ENCODE data around the gene CIAO2B. TPM values are rescaled to one million over a fixed set of nuclear protein-coding genes. Genes with fewer than 3 reads are reported as not detected.
"Not testable (repeated sequence)": the region's sequence is repeated elsewhere in the genome, so short reads cannot be mapped to it uniquely, and the experiment has no call there.

Gene CIAO2B
- total RNA-seq, 2 donors from 2014 or later: 75.3 to 118 TPM

DNA sequence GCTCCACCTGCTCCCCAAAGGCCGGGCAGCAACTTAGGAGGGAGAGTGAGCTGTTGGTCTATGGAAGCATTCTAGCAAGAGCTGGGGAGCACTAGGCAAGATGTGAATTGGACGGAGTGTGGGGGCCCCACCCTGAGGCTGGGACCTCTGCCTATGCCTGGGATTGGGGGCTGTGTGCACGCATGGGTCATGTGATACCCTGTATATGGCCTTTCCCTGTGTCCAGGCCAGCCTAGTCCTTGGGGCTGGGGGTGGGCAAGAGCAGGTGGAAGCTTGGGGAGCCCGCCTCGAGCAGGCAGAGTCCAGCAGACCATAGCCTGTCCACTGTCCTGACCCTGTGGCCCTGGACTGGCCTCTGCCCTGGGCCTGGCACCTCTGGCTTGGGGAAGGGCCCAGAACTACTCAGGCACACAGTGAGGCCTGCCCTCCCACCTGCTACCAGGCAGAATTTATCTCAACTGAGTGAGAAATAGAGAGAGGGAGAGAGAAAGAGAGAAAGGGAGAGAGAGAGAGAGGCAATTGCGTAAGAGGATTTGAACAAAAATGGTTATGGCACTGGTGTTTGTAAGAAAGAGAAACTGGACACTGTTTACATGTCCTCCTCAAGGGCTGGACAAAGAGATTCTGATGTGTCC lies 34.8 kb downstream of the CIAO2B start:
- Histone ChIP-seq H3K27me3 (no peaks in the 10 kb centered on the region), H3K27ac (peak overlapping the region; percentile 90 to 96), H3K4me3 (no peak overlapping the region), H3K4me1 (peaks cover 0 to 56% of the 10 kb centered on the region in 2 donors), H3K36me3 (no peaks in the 10 kb centered on the region), H3K9me3 (no peaks in the 10 kb centered on the region)
- DNase-seq (ENCODE audit: low spot score): no peak
- TF ChIP-seq, protein P1, sequence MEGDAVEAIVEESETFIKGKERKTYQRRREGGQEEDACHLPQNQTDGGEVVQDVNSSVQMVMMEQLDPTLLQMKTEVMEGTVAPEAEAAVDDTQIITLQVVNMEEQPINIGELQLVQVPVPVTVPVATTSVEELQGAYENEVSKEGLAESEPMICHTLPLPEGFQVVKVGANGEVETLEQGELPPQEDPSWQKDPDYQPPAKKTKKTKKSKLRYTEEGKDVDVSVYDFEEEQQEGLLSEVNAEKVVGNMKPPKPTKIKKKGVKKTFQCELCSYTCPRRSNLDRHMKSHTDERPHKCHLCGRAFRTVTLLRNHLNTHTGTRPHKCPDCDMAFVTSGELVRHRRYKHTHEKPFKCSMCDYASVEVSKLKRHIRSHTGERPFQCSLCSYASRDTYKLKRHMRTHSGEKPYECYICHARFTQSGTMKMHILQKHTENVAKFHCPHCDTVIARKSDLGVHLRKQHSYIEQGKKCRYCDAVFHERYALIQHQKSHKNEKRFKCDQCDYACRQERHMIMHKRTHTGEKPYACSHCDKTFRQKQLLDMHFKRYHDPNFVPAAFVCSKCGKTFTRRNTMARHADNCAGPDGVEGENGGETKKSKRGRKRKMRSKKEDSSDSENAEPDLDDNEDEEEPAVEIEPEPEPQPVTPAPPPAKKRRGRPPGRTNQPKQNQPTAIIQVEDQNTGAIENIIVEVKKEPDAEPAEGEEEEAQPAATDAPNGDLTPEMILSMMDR (IDR thresholded peaks at IDR 0.05): no peak

DNA sequence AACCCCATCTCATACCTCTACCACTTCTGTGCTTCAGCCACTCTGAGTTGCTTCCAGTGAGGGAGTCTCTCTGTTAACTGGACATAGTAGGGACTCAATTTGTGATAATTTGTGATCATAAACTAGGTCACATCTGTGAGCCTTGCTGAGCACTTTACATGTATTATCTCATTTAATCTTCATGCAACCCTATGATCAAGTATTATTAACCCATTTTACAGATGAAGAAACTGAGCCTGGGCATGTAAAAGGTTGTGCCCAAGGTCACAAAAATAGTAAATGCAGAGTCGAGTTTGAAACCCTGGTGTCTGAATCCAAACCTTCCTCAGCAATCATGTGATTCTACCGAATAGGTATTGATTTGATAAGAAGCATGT lies 35.3 kb downstream of the CIAO2B start:
- Histone ChIP-seq H3K36me3 (no peaks in the 10 kb centered on the region), H3K9me3 (no peaks in the 10 kb centered on the region), H3K4me3 (no peak overlapping the region), H3K27ac (peak overlapping the region; percentile 90 to 96), H3K4me1 (peaks cover 0 to 51% of the 10 kb centered on the region in 2 donors), H3K27me3 (no peaks in the 10 kb centered on the region)
- DNase-seq (ENCODE audit: low spot score): no peak
- TF ChIP-seq, protein P1 (IDR thresholded peaks at IDR 0.05): no peak

DNA sequence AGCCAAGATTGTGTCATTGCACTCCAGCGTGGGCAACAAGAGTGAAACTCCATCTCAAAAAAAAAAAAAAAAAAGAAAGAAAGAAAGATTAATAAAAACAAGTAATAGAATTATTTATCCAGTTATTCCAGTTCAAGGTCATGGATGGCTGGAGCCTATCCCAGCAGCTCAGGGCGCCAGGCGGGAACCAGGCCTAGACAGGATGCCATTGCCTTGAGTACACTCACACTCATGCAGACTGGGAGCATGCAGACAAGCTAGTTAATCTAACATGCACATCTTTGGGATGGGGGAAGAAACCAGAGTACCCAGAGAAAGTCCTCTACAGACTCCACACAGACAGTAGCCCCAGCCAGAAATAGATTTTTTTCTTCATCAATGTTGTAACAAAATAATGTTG lies 36.0 kb downstream of the CIAO2B start:
- DNase-seq (ENCODE audit: low spot score): no peak
- H3K9me3 ChIP-seq: no peaks in the 10 kb centered on the region
- H3K4me1 ChIP-seq: peaks cover 0 to 49% of the 10 kb centered on the region in 2 donors
- H3K4me3 ChIP-seq: no peak overlapping the region
- H3K36me3 ChIP-seq: no peaks in the 10 kb centered on the region
- H3K27me3 ChIP-seq: no peaks in the 10 kb centered on the region
- TF ChIP-seq, protein P1 (IDR thresholded peaks at IDR 0.05): no peak
- H3K27ac ChIP-seq: peak overlapping the region; percentile 90 to 96

DNA sequence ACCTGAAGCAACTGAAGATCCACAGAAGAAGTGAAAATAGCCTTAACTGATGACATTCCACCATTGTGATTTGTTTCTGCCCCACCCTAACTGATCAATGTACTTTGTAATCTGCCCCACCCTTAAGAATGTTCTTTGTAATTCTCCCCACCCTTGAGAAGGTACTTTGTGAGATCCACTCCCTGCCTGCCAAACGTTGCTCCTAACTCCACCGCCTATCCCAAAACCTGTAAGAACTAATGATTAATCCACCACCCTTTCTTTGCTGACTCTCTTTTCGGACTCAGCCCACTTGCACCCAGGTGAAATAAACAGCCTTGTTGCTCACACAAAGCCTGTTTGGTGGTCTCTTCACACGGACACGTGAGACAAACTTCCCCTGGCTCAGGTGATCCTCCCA lies 37.5 kb downstream of the CIAO2B start:
- H3K4me3 ChIP-seq; H3K27me3 ChIP-seq; H3K36me3 ChIP-seq; H3K27ac ChIP-seq; H3K9me3 ChIP-seq; DNase-seq (ENCODE audit: low spot score): not testable (repeated sequence)
- peaks cover 0 to 38% of the 10 kb centered on the region in 2 donors for H3K4me1 ChIP-seq

DNA sequence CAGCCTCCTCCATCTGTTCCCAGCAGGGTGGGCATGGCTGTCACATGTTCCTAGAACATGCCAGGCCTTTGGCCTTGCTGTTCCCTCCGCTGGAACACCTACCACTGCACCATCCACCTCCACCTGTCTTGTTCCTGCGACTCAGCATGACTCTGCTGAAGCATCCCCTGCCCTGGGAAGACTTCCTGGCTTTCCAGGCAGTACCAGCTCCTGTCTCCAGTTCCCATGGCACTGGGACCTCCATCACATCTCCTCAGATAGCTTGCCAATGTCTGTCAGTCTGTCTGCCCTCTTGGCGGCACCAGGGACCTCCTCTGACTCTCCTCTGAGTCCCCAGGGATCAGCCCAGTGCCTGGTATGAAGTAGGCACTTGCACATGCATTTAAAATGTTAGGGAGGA lies 38.2 kb downstream of the CIAO2B start:
- Histone ChIP-seq H3K27me3 (no peaks in the 10 kb centered on the region), H3K27ac (no peak overlapping the region), H3K9me3 (no peaks in the 10 kb centered on the region), H3K4me3 (no peak overlapping the region), H3K4me1 (peaks cover 0 to 32% of the 10 kb centered on the region in 2 donors), H3K36me3 (no peaks in the 10 kb centered on the region)
- DNase-seq (ENCODE audit: low spot score): no peak
- TF ChIP-seq, protein P1 (IDR thresholded peaks at IDR 0.05): no peak

DNA sequence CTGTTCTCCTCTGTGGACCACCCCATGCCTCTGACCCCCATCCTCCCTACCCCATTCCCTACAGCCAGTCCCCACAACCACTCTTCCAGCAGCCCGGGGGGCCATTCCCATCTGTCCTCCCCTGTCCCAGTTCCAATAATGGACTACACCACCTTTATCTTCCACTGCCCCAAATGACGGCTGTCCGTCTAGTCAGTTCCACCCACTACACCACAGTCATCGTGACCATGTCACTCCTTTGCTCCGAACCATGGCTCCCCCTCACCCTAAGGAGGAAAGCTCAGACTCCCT lies 38.6 kb downstream of the CIAO2B start:
- Histone ChIP-seq H3K27ac (peak overlapping the region; percentile 34 to 36), H3K4me1 (peaks cover 0 to 28% of the 10 kb centered on the region in 2 donors), H3K9me3 (no peaks in the 10 kb centered on the region), H3K36me3 (no peaks in the 10 kb centered on the region), H3K4me3 (no peak overlapping the region), H3K27me3 (no peaks in the 10 kb centered on the region)
- TF ChIP-seq, protein P1 (IDR thresholded peaks at IDR 0.05): no peak
- DNase-seq (ENCODE audit: low spot score): no peak
